ENCODE measurements around the gene EYS. TPM values are rescaled to one million over a fixed set of nuclear protein-coding genes. Genes with fewer than 3 reads are reported as not detected.

EYS gene
- total and polyA plus RNA-seq, 2 of the 13 experiments (the other 11 are each of a cell fraction or from before 2014, with no cell fraction given), result 0.04 to 0.07 TPM

DNA sequence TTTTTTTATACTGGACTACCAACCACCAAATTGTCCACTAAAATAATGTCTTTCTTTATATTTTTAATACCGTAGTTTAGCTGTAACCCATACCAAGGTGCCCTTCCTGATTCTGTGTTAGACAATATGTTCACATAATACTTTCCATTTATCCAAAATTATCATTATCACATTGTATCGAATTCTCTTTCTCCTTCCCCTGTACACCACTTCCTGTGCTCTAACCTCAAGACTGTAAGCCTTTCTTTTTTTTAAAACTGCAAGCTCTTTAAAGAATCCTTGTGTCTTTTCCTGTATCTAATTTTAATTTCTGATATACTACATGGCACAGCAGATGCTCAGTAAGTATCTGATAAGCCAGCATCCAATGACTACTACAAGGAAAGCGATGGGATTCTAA lies 917.5 kb downstream of the EYS start:
- ATAC-seq (no peak), DNase-seq (ENCODE audit: low spot score) (no peak), FAIRE-seq (no peak)
- TF ChIP-seq ZNF549 (CRISPR knock-in tag; IDR thresholded peaks at IDR 0.05), result no peak
- TF ChIP-seq, protein P1, sequence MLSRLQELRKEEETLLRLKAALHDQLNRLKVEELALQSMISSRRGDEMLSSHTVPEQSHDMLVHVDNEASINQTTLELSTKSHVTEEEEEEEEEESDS (CRISPR knock-in tag; IDR thresholded peaks at IDR 0.05; ENCODE audit: borderline replicate concordance), result no peak
- intact Hi-C loops (cut with micrococcal nuclease; ENCODE audit: unreplicated experiment) (no loop called here), in situ Hi-C loops (cut with HindIII; ENCODE audit: extremely low pct_ligation_motif_present, low pct_unique_long_range_greater_than_20kb) (no loop called here)
- CTCF ChIA-PET (ENCODE audit: low intra/inter-chr PET ratio, low total read pairs), result no interaction called here
- Histone ChIP-seq H3K9ac (ENCODE audit: insufficient read depth, low read depth, low read length) (no peak overlapping the region), H3K4me1 (ENCODE audit: insufficient read depth, low read length) (no peaks in the 10 kb centered on the region), H3K27ac (ENCODE audit: extremely low read length, insufficient read depth, low read length) (no peak overlapping the region), H3K4me3 (replicated peaks in 1 of 3; ENCODE audit: insufficient read depth in 1 of 3, low read depth in 2 of 3, low read length in 3 of 3) (no peak overlapping the region), H3K4me2 (ENCODE audit: low read depth, low read length) (no peak overlapping the region), H3K36me3 (replicated peaks in 1 of 2; ENCODE audit: control insufficient read depth in 1 of 2, insufficient read depth in 2 of 2, low read length in 2 of 2) (no peaks in the 10 kb centered on the region), H3K9me3 (ENCODE audit: low read length) (no peaks in the 10 kb centered on the region), H3K27me3 (ENCODE audit: control insufficient read depth in 1 of 2, insufficient read depth in 2 of 2, low read length in 2 of 2) (no peaks in the 10 kb centered on the region), H4K20me1 (ENCODE audit: insufficient read depth, low read length) (no peaks in the 10 kb centered on the region), H3K79me2 (ENCODE audit: insufficient read depth, low read length) (no peaks in the 10 kb centered on the region), H2AFZ (ENCODE audit: low read length) (no peak overlapping the region)
- POLR2A ChIA-PET, result no interaction called here
- BruUV-seq (replicated peaks), result no TSS peak
- WGBS (ENCODE audit: low lambda C conversion rate), result 9% methylated on average over 3 of the region's 3 CpGs

DNA sequence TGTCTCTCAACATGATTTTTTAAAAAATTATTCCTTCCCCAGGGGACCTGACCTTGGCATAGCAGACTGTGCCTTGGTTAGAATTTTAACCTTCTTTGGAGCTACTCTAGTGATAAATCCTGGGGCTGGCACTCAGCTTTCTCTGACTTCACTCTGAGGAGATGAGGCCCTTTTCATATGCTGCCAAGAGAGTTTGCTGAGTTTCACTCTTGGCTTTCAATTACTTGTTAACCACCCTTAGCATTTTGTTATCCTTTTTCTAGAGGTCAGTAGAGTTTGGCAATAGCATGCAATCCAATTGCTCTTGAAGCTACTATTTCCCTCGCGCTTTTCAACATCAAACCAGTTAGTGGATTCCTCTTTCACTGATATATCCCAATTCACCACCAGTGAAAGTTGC lies 920.3 kb downstream of the EYS start:
- Histone ChIP-seq H3K36me3 (replicated peaks in 1 of 2; ENCODE audit: control insufficient read depth in 1 of 2, insufficient read depth in 2 of 2, low read length in 2 of 2) (no peaks in the 10 kb centered on the region), H3K27me3 (ENCODE audit: control insufficient read depth in 1 of 2, insufficient read depth in 2 of 2, low read length in 2 of 2) (no peaks in the 10 kb centered on the region), H4K20me1 (ENCODE audit: insufficient read depth, low read length) (no peaks in the 10 kb centered on the region), H3K4me3 (replicated peaks in 1 of 3; ENCODE audit: insufficient read depth in 1 of 3, low read depth in 2 of 3, low read length in 3 of 3) (no peak overlapping the region), H2AFZ (ENCODE audit: low read length) (no peak overlapping the region), H3K79me2 (ENCODE audit: insufficient read depth, low read length) (no peaks in the 10 kb centered on the region), H3K4me1 (ENCODE audit: insufficient read depth, low read length) (no peaks in the 10 kb centered on the region), H3K9me3 (ENCODE audit: low read length) (no peaks in the 10 kb centered on the region), H3K9ac (ENCODE audit: insufficient read depth, low read depth, low read length) (no peak overlapping the region), H3K4me2 (ENCODE audit: low read depth, low read length) (no peak overlapping the region), H3K27ac (ENCODE audit: extremely low read length, insufficient read depth, low read length) (no peak overlapping the region)
- no TSS peak for BruUV-seq (replicated peaks)
- ChIA-PET CTCF (ENCODE audit: low intra/inter-chr PET ratio, low total read pairs) (no interaction called here), POLR2A (no interaction called here)
- intact Hi-C loops (cut with micrococcal nuclease; ENCODE audit: unreplicated experiment) (no loop called here), in situ Hi-C loops (cut with HindIII; ENCODE audit: extremely low pct_ligation_motif_present, low pct_unique_long_range_greater_than_20kb) (no loop called here)
- no peak for FAIRE-seq
- WGBS (ENCODE audit: low lambda C conversion rate), result 0% methylated on average over 2 of the region's 2 CpGs
- ATAC-seq, result no peak
- DNase-seq (ENCODE audit: low spot score), result no peak
- TF ChIP-seq, protein P2, sequence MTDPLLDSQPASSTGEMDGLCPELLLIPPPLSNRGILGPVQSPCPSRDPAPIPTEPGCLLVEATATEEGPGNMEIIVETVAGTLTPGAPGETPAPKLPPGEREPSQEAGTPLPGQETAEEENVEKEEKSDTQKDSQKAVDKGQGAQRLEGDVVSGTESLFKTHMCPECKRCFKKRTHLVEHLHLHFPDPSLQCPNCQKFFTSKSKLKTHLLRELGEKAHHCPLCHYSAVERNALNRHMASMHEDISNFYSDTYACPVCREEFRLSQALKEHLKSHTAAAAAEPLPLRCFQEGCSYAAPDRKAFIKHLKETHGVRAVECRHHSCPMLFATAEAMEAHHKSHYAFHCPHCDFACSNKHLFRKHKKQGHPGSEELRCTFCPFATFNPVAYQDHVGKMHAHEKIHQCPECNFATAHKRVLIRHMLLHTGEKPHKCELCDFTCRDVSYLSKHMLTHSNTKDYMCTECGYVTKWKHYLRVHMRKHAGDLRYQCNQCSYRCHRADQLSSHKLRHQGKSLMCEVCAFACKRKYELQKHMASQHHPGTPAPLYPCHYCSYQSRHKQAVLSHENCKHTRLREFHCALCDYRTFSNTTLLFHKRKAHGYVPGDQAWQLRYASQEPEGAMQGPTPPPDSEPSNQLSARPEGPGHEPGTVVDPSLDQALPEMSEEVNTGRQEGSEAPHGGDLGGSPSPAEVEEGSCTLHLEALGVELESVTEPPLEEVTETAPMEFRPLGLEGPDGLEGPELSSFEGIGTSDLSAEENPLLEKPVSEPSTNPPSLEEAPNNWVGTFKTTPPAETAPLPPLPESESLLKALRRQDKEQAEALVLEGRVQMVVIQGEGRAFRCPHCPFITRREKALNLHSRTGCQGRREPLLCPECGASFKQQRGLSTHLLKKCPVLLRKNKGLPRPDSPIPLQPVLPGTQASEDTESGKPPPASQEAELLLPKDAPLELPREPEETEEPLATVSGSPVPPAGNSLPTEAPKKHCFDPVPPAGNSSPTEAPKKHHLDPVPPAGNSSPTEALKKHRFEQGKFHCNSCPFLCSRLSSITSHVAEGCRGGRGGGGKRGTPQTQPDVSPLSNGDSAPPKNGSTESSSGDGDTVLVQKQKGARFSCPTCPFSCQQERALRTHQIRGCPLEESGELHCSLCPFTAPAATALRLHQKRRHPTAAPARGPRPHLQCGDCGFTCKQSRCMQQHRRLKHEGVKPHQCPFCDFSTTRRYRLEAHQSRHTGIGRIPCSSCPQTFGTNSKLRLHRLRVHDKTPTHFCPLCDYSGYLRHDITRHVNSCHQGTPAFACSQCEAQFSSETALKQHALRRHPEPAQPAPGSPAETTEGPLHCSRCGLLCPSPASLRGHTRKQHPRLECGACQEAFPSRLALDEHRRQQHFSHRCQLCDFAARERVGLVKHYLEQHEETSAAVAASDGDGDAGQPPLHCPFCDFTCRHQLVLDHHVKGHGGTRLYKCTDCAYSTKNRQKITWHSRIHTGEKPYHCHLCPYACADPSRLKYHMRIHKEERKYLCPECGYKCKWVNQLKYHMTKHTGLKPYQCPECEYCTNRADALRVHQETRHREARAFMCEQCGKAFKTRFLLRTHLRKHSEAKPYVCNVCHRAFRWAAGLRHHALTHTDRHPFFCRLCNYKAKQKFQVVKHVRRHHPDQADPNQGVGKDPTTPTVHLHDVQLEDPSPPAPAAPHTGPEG (CRISPR knock-in tag; IDR thresholded peaks at IDR 0.05), result no peak
- TF ChIP-seq TCF7 (IDR thresholded peaks at IDR 0.05; ENCODE audit: low read depth), result no peak
- no peak for TF ChIP-seq RXRB (CRISPR knock-in tag; IDR thresholded peaks at IDR 0.05; ENCODE audit: borderline replicate concordance)
- no peak for TF ChIP-seq ZNF331 (CRISPR knock-in tag; IDR thresholded peaks at IDR 0.05)
- TF ChIP-seq TARDBP (CRISPR knock-in tag; IDR thresholded peaks at IDR 0.05), result no peak
- no peak for TF ChIP-seq TBX2 (CRISPR knock-in tag; IDR thresholded peaks at IDR 0.05; ENCODE audit: borderline replicate concordance)

All from HepG2 (cell line).